NCI-H446 (cell line): ENCODE results near the gene HIVEP1.
"Not testable (repeated sequence)": the region's sequence is repeated elsewhere in the genome, so short reads cannot be mapped to it uniquely, and the experiment has no call there.

ENCODE experiments used
- DNase-seq, 2 experiments: peaks; one replicate each; lab custom pipeline; 2025; lab: John Stamatoyannopoulos, UW

Gene HIVEP1

GRCh38 chr6:12119085-12119588 lies 107.0 kb downstream of the HIVEP1 start:
- DNase-seq, result no peak

- no peak for DNase-seq
Measured at GRCh38 chr6:12125396-12125795, 113.3 kb downstream of the HIVEP1 start.

DNA sequence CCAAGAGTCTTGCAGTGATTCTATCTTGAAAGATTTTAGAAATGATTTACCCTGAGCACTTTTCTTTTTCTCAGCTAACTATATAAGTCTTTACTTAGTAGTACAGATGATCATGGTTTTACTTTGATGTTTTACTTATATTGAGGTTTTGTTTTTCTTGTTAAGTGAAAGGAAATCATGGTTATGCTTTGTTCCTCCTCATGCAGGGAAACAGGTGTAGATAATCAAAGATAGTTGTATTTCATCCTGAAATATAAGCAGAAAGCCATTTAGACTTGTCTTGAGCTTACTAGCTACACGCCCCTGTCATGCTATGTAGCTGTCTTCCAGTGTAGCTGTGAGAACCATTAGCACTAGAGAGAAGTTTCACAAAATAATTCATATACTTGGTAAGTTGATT lies 113.9 kb downstream of the HIVEP1 start:
- no peak for DNase-seq

DNA sequence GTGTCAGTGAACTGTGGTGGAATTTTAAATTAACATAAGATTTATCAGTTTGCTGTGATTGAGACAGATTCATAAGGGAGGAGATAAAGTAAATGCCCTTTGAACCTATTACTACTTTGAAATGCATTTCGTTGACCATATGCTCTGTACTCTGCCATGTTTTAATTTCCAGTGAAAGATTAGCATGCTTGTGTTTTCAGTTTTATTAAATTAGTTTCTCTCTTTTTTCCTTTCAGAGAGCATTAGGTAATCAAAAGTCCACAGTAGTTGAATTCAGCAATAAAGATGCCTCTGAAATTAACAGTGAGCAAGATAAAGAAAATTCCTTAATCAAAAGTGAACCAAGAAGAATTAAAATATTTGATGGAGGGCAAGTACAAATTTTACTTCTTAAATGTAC lies 117.4 kb downstream of the HIVEP1 start:
- DNase-seq, result no peak

DNA sequence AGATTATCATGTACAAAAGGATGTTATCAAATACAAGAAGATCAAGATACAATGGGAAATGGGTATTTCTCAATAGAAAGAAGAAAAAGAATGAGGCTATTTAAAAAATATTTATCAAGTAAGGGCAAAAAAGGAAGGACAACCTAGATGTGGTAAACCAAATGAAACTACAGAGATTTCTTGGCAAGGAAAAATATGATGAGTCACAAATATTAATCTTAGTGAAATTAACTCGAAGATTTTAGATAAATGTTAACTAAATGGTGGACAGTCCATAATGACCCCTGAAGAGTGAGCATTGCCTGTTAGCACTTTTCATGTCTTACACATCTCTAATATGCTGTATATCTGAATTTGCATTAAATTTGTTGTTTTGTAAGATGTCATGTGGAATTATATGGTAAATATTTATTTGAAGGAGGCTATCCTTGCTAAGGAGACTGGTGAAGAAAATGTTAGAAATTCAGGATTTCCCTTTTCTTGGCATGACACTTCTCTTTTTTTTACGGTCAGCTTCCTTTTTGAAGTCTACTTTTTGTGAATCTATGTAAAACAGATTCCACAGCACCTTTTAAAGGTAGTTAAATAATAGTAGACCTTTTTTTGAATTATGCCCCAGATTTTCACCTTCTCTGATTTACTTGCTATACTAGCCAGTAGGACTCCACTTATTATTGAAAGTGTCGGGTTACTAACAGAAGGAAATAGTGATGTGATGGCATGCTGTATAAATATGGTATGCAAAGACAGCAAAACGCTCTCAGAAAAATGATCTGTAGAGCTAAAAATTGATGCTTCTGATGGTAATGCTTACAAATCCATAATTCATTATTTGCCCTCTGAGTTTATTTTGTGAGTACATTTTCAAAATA lies 120.5 kb downstream of the HIVEP1 start:
- no peak for DNase-seq

GRCh38 chr6:12134581-12134980 lies 122.5 kb downstream of the HIVEP1 start:
- DNase-seq, result no peak

DNA sequence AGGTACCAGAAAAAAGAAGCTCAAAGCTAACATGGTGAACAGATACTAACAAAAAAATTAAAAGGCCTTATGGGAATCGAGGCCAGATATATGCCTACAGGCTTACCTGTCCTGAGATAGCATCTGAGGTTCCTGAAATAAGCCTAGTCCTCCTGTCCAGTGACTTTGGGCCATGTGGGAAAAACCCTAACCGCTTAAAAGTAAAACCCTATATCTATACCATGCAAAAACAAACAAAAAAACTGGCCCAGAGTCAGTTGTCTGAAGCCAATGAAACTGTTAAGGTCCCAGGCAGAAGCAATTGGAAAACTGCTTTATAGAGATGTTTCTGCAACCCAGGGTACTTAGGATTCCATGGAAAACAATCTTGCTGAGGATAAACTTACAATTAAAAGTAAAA lies 122.9 kb downstream of the HIVEP1 start:
- DNase-seq, result no peak

DNA sequence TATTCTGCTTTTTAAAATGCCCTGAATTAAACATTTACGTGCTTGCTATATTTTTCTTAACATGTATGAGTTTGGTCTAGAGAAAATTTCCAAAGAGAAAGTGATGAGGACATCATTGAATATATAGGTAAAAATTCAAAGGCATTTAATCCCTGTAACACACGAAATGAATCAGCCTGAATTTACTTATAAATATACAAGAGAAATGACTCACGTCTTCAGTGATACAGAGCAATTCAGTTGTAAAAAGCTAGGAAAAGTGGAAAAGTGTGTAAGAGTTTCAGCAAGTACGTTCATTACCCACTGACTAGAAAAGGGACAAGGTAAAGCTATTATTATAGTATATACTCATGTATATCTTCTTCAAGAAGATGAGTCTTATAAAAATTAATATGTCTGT lies 124.8 kb downstream of the HIVEP1 start:
- no peak for DNase-seq

DNA sequence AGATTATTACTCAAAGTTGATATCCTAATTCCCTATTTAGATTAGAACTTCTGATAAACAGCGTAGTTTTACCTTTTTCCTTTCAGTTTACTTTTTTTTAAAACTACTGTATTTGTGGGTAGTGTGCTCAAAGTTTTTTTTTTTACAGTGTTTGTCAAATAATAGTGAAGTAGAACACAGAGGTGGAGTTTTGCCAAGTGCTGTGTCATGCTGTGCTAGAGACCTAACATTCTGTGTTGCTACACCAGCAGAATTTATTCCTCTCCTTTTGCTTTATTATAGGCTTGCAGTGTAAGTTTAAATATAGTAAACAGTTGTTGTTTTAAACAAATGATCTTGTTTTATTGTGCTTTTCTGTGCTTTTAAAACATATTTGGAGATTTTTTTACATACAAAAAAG lies 125.4 kb downstream of the HIVEP1 start:
- DNase-seq, result peak in 1 of 2 experiments; percentile 19

- DNase-seq, result no peak
Measured at GRCh38 chr6:12138381-12138780, 126.3 kb downstream of the HIVEP1 start.

- DNase-seq, result no peak
Measured at GRCh38 chr6:12138936-12139335, 126.8 kb downstream of the HIVEP1 start.

DNA sequence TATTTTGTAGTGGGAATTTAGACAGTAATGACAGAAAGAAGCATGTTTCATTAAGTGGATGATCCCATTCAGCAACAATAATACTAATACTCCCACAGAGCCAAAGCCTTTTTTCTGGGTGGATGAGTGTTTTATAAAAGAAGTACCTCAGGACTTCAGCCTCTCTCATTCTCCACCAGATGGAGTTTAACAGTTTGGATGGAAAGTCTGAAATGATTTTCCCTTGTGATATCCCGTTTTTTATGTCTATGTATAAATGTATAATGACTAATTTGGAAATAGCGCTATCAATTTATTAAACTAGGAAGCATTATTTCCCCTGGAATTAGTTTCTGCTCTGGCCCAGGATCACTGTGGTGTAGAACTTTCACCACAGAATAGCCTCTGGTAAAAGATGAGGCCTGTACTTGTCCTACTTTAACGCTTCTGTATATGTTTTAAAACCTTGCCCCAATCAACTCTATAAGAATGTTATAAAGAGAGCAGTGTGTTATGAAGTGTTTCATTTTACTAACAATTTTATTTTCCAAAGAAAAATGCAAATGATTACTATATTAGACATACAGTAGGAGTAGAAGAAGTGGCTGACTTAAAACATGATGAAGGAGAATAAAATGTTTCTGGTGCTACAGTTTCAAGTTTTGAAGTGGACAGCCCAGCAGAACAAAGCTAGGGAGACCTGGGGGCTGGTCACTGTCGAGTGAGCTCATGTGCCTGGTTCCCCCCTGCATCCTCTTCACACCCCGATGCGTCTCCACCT lies 135.6 kb downstream of the HIVEP1 start:
- no peak for DNase-seq

DNA sequence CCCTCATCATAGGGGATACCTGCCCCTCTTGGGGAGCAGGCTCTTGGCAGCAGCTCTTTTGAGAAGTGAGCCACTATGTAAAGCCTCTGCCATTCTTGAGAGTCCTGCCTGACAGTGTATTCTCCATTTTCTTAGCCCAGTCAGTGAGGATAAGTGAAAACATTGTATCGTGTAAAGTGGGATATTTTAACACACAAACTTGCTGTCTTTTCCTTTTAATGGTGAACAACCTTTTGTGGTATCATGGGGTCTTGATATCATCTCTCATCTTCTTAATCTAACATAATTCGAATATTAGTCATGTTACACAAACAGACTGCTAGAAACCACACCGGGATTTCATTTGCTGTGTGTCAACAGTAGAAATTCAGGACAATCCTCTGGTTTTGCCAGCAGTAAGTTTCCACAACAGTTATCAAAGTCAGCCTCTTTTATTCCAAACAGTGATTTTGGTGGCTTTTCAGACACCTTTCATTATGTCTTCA lies 136.2 kb downstream of the HIVEP1 start:
- DNase-seq, result no peak

DNA sequence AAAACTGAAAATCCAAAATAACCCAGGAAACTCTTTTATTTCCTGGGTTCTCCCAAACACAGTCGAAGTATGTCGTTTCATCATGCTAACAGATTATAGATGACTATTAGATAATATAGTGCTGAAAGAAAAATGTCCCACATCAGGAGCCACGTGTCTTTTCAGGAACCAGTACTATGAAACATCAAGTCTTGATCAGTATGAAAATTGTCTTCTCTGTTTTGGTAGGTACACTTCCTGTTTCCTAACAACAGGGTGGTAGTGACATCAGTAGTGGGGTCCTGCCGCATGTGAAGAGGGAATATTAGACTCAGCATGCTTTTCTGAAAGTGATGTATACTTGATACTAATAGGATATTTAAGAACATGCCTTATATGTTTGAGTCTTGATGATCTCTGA lies 136.7 kb downstream of the HIVEP1 start:
- no peak for DNase-seq

- DNase-seq, result no peak
Measured at GRCh38 chr6:12149944-12150510, 137.9 kb downstream of the HIVEP1 start.

DNA sequence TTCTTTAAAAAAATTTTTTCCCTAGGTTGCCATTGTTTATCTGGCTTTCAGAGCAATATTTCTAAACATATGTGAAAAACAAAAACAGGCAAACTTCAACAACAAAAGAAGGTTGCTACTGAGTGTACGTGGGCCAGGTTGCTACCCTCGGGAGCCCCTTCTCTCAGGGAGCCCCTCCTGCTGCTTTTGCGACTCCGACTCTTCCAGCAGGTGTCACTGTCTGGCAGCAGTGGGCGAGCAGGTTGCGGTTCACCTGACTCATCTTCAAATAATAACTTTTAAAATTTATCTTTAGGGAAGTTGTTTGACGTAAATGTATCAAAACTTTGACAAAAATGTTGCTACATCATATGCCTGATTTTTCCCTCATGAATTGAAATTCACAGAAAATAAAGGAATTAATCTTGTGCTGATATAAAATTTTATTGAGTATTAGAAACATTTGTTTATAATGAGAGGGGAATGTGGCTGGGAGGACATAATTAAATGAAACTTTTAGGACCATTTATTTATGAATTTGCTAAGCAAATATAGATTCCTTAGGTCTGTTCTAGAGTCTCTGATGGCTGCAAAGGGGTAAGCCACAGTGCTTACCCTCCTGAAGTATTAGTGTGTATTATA lies 138.8 kb downstream of the HIVEP1 start:
- no peak for DNase-seq

- no peak for DNase-seq
Measured at GRCh38 chr6:12151433-12151820, 139.3 kb downstream of the HIVEP1 start.

GRCh38 chr6:12152023-12152970 lies 140.2 kb downstream of the HIVEP1 start:
- DNase-seq, result no peak

DNA sequence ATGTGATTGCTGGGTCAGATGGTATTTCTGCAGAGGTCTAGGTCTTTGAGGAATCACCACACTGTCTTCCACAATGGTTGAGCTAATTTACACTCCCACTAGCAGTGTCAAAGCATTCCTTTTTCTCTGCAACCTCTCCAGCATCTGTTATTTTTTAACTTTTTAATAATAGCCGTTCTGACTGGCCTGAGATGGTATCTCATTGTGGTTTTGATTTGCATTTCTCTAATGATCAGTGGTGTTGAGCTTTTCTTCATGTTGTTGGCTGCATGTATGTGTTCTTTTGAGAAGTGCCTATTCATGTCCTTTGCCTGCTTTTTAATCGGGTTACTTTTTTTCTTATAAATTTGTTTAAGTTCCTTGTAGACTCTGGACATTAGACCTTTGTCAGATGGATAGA lies 143.7 kb downstream of the HIVEP1 start:
- DNase-seq, result not testable (repeated sequence)

DNA sequence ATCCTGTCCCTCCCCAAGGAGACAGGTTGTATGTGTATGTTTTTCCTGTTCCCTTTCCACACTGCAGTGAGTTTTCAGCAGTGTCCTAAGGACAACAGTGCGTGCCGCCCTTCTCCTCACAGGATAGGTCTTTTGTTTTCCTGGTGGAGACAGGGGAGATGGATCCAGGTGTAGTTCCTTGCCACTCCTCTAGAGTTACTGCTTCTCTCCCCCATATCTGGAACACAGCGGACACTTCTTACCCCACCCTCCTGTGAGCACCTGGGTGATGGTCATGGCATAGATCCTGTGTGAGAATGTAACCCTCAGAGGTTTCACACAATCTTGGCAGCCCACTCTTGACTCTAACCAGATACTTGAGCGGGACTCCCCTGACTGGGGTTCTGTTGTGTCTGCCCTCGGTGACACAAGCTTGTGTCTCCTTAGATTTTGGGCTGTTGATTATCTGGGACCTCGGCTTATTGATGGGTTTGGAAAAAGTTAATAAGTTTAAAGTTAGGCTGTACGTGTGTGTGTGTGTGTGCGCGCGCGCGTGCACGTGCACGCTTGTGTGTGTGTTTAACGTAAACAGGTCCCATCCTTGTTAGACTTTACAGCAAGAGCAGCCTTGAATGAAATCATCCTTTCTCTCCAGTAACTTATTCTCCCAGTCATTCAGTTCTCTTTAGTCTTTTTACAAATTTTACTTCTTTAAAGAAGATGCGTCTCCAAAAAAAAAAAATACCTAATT lies 146.7 kb downstream of the HIVEP1 start:
- DNase-seq, result no peak
